ENCODE measurements around the gene IFI44.

IFI44 gene

GRCh38 chr1:78713297-78713696 lies 63.7 kb downstream of the IFI44 start:
- CTCF ChIA-PET: no interaction called here

More at GRCh38 chr1:78713297-78713696, 63.7 kb downstream of the IFI44 start:
- no peak for DNase-seq (ENCODE audit: extremely low spot score)
- POLR2A ChIA-PET: no interaction called here
- TF ChIP-seq TARDBP (IDR thresholded peaks at IDR 0.05): no peak
- no peak for TF ChIP-seq ARNT (IDR thresholded peaks at IDR 0.05)
- TF ChIP-seq FOXK2 (IDR thresholded peaks at IDR 0.05): no peak
- TF ChIP-seq BHLHE40 (IDR thresholded peaks at IDR 0.05; ENCODE audit: borderline replicate concordance): no peak
- TF ChIP-seq ELF4 (IDR thresholded peaks at IDR 0.05): no peak
- TF ChIP-seq FOXA1 (IDR thresholded peaks at IDR 0.05): no peak
- TF ChIP-seq LEF1 (IDR thresholded peaks at IDR 0.05; ENCODE audit: borderline replicate concordance): no peak
- no peak for TF ChIP-seq ZNF384 (IDR thresholded peaks at IDR 0.05)
- no peak for TF ChIP-seq HDGF (IDR thresholded peaks at IDR 0.05; ENCODE audit: borderline replicate concordance)
- TF ChIP-seq L3MBTL2 (conservative IDR thresholded peaks at IDR 0.05): no peak

Data from HEK293T (cell line).